ENCODE data around the gene LPP. TPM values are rescaled to one million over a fixed set of nuclear protein-coding genes. Genes with fewer than 3 reads are reported as not detected.
A peak's percentile ranks its signal among the peaks of the same experiment; 100 is the strongest.

LPP gene
- total and polyA plus RNA-seq, 2 of the 13 experiments (the other 11 are each of a cell fraction or from before 2014, with no cell fraction given), result 19.2 to 29.9 TPM

- TF ChIP-seq STAG1 (CRISPR knock-in tag; IDR thresholded peaks at IDR 0.05), result peak; percentile 29
- 0 out of 2 replicates have a peak, but pooled peaks have one; percentile 55 for TF ChIP-seq ZNF446 (CRISPR knock-in tag; IDR thresholded peaks at IDR 0.05)
- no peak for TF ChIP-seq XBP1 (CRISPR knock-in tag; IDR thresholded peaks at IDR 0.05)
- TF ChIP-seq IRF9 (CRISPR knock-in tag; IDR thresholded peaks at IDR 0.05; ENCODE audit: borderline replicate concordance), result no peak
- 0 out of 2 replicates have a peak, but pooled peaks have one; percentile 53 for TF ChIP-seq ZC3H13 (CRISPR knock-in tag; IDR thresholded peaks at IDR 0.05)
- peak; percentile 55 for TF ChIP-seq ZNF574 (CRISPR knock-in tag; IDR thresholded peaks at IDR 0.05)
- TF ChIP-seq ZNF891 (CRISPR knock-in tag; IDR thresholded peaks at IDR 0.05), result peak; percentile 17; the same call in 1 of the 2 replicates
- peak; percentile 69 for TF ChIP-seq ZNF281 (CRISPR knock-in tag; IDR thresholded peaks at IDR 0.05; ENCODE audit: borderline replicate concordance)
- no peak for TF ChIP-seq AGO1 (IDR thresholded peaks at IDR 0.05; ENCODE audit: low read depth, low read length, poor library complexity, severe bottlenecking)
- TF ChIP-seq EZH2 (conservative IDR thresholded peaks at IDR 0.05; ENCODE audit: low read depth, low read length), result no peak
- TF ChIP-seq JUNB (CRISPR knock-in tag; IDR thresholded peaks at IDR 0.05; ENCODE audit: borderline replicate concordance), result no peak
- peak; percentile 44; the same call in 1 of the 2 replicates for TF ChIP-seq ELF3 (CRISPR knock-in tag; IDR thresholded peaks at IDR 0.05)
- no peak for TF ChIP-seq GPN1 (CRISPR knock-in tag; IDR thresholded peaks at IDR 0.05; ENCODE audit: borderline replicate concordance)
- TF ChIP-seq KLF16 (CRISPR knock-in tag; IDR thresholded peaks at IDR 0.05), result peak in 1 of 2 experiments; percentile 36; a peak in 1 of 4 replicates
- TF ChIP-seq ETV5 (CRISPR knock-in tag; IDR thresholded peaks at IDR 0.05; ENCODE audit: borderline replicate concordance), result peak; percentile 50; the same call in 1 of the 2 replicates
- TF ChIP-seq ARID5B (CRISPR knock-in tag; IDR thresholded peaks at IDR 0.05), result 0 out of 2 replicates have a peak, but pooled peaks have one; percentile 15
- peak; percentile 64; the same call in 1 of the 2 replicates for TF ChIP-seq NCOR1 (IDR thresholded peaks at IDR 0.05; ENCODE audit: borderline replicate concordance, low read length)
- TF ChIP-seq STAT5B (CRISPR knock-in tag; IDR thresholded peaks at IDR 0.05), result no peak
These were observed at the start of gene LPP (continued) for GRCh38 chr3:188154014-188154808.
